ENCODE results near the gene LRCH4.

GRCh38 chr7:100572949-100573675 is 12.8 kb downstream of the LRCH4 start:
- TF ChIP-seq EZH2phosphoT487 (IDR thresholded peaks at IDR 0.05; ENCODE audit: borderline replicate concordance) (no peak), CTCF (conservative IDR thresholded peaks at IDR 0.05; ENCODE audit: low read length) (no peak)

Measured in Loucy (cell line).